ENCODE data around the gene IL24.

GRCh38 chr1:206953126-206953525 lies 55.9 kb downstream of the IL24 start:
- TF ChIP-seq, protein P1, sequence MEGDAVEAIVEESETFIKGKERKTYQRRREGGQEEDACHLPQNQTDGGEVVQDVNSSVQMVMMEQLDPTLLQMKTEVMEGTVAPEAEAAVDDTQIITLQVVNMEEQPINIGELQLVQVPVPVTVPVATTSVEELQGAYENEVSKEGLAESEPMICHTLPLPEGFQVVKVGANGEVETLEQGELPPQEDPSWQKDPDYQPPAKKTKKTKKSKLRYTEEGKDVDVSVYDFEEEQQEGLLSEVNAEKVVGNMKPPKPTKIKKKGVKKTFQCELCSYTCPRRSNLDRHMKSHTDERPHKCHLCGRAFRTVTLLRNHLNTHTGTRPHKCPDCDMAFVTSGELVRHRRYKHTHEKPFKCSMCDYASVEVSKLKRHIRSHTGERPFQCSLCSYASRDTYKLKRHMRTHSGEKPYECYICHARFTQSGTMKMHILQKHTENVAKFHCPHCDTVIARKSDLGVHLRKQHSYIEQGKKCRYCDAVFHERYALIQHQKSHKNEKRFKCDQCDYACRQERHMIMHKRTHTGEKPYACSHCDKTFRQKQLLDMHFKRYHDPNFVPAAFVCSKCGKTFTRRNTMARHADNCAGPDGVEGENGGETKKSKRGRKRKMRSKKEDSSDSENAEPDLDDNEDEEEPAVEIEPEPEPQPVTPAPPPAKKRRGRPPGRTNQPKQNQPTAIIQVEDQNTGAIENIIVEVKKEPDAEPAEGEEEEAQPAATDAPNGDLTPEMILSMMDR (IDR thresholded peaks at IDR 0.05): no peak
- TF ChIP-seq POLR2A (IDR thresholded peaks at IDR 0.05): no peak

All from uterus (tissue), 2 donors.